Neuron (in vitro differentiated cells): Measurements from ENCODE around the gene GSG1L2.

ENCODE experiments used
- H2AFZ ChIP-seq: one replicate; pipeline ENCODE4 v1.6.1; 2013; ENCODE audit warnings: low read depth, mild to moderate bottlenecking, inconsistent platforms, low read length, moderate library complexity
- H3K27me3 ChIP-seq: one replicate; pipeline ENCODE4 v1.6.1; 2013; ENCODE audit warnings: low read length; ENCODE audit not compliant: insufficient read depth
- H3K36me3 ChIP-seq: one replicate; pipeline ENCODE4 v1.6.1; 2013; ENCODE audit warnings: low read length; ENCODE audit not compliant: insufficient read depth
- H3K4me1 ChIP-seq: one replicate; pipeline ENCODE4 v1.6.1; 2013; ENCODE audit warnings: low read length; ENCODE audit not compliant: insufficient read depth
- H3K4me3 ChIP-seq: 2 replicates; pipeline ENCODE4 v1.5.1; 2013; ENCODE audit warnings: mild to moderate bottlenecking, low read length, moderate library complexity
- H3K9me3 ChIP-seq: one replicate; pipeline ENCODE4 v1.6.1; 2013; ENCODE audit warnings: low read length

GSG1L2 gene

GRCh38 chr17:9768381-9768934 is 53.4 kb downstream of the GSG1L2 start:
- H3K4me1 ChIP-seq, result no peaks in the 10 kb centered on the region
- no peaks in the 10 kb centered on the region for H3K9me3 ChIP-seq
- no peak overlapping the region for H3K4me3 ChIP-seq
- no peak overlapping the region for H2AFZ ChIP-seq
- H3K36me3 ChIP-seq, result no peaks in the 10 kb centered on the region
- H3K27me3 ChIP-seq, result no peaks in the 10 kb centered on the region

- H3K9me3 ChIP-seq, result no peaks in the 10 kb centered on the region
- no peaks in the 10 kb centered on the region for H3K4me1 ChIP-seq
Measured at GRCh38 chr17:9767432-9767991, 54.4 kb downstream of the GSG1L2 start.

GRCh38 chr17:9766970-9767369 is 54.9 kb downstream of the GSG1L2 start:
- no peaks in the 10 kb centered on the region for H3K9me3 ChIP-seq
- H3K36me3 ChIP-seq, result no peaks in the 10 kb centered on the region
- H3K4me1 ChIP-seq, result no peaks in the 10 kb centered on the region
- no peak overlapping the region for H3K4me3 ChIP-seq
- no peaks in the 10 kb centered on the region for H3K27me3 ChIP-seq
- no peak overlapping the region for H2AFZ ChIP-seq

More at GRCh38 chr17:9767432-9767991, 54.4 kb downstream of the GSG1L2 start:
- Histone ChIP-seq H3K36me3 (no peaks in the 10 kb centered on the region), H2AFZ (no peak overlapping the region), H3K4me3 (no peak overlapping the region), H3K27me3 (no peaks in the 10 kb centered on the region)

GRCh38 chr17:9765322-9765721 is 56.6 kb downstream of the GSG1L2 start:
- no peaks in the 10 kb centered on the region for H3K27me3 ChIP-seq
- no peaks in the 10 kb centered on the region for H3K36me3 ChIP-seq
- no peaks in the 10 kb centered on the region for H3K9me3 ChIP-seq
- no peak overlapping the region for H3K4me3 ChIP-seq
- no peak overlapping the region for H2AFZ ChIP-seq
- H3K4me1 ChIP-seq, result no peaks in the 10 kb centered on the region

- no peaks in the 10 kb centered on the region for H3K4me1 ChIP-seq
- H3K4me3 ChIP-seq, result no peak overlapping the region
- H3K9me3 ChIP-seq, result no peaks in the 10 kb centered on the region
Measured at GRCh38 chr17:9763643-9764042, 58.2 kb downstream of the GSG1L2 start.

GRCh38 chr17:9760266-9760665 is 61.6 kb downstream of the GSG1L2 start:
- Histone ChIP-seq H3K4me1 (no peaks in the 10 kb centered on the region), H3K4me3 (no peak overlapping the region), H3K27me3 (no peaks in the 10 kb centered on the region), H3K9me3 (no peaks in the 10 kb centered on the region), H3K36me3 (no peaks in the 10 kb centered on the region), H2AFZ (no peak overlapping the region)

More at GRCh38 chr17:9763643-9764042, 58.2 kb downstream of the GSG1L2 start:
- Histone ChIP-seq H2AFZ (no peak overlapping the region), H3K27me3 (no peaks in the 10 kb centered on the region), H3K36me3 (no peaks in the 10 kb centered on the region)

- Histone ChIP-seq H3K9me3 (no peaks in the 10 kb centered on the region), H3K4me3 (no peak overlapping the region), H2AFZ (no peak overlapping the region), H3K4me1 (no peaks in the 10 kb centered on the region), H3K27me3 (no peaks in the 10 kb centered on the region), H3K36me3 (no peaks in the 10 kb centered on the region)
Measured at GRCh38 chr17:9755083-9755482, 66.8 kb downstream of the GSG1L2 start.
